Sigmoid colon (tissue), 4 donors: Measurements from ENCODE around the gene DCC.

Experiments
- CTCF ChIP-seq, 4 experiments: fragments of 450-650 bp in 3 of 4; fragments of 200-600 bp in 1 of 4; IDR thresholded peaks; one replicate each; pipeline ENCODE4 v1.5.1; 2016 to 2019; ENCODE audit warnings: antibody characterized with exemption in 4 of 4, mild to moderate bottlenecking in 3 of 4, moderate library complexity in 2 of 4
- EP300 ChIP-seq, 4 donors: sonication (generic); formaldehyde crosslinking; IDR thresholded peaks; one replicate each; pipeline ENCODE4 v1.6.1; 2017; ENCODE audit warnings: antibody characterized with exemption in 4 of 4
- POLR2A ChIP-seq, 2 donors: fragments of 450-650 bp; IDR thresholded peaks; one replicate each; pipeline ENCODE4 v1.6.1; 2016; ENCODE audit warnings: antibody characterized with exemption in 2 of 2, mild to moderate bottlenecking in 2 of 2, moderate library complexity in 2 of 2
- POLR2AphosphoS5 ChIP-seq, 4 donors: sonication (generic); formaldehyde crosslinking; IDR thresholded peaks; one replicate each; pipeline ENCODE4 v1.6.1; 2017; ENCODE audit warnings: antibody characterized with exemption in 4 of 4

- TF ChIP-seq POLR2AphosphoS5 (IDR thresholded peaks at IDR 0.05), result no peak
- no peak for TF ChIP-seq CTCF (IDR thresholded peaks at IDR 0.05)
- no peak for TF ChIP-seq EP300 (IDR thresholded peaks at IDR 0.05)
- no peak for TF ChIP-seq POLR2A (IDR thresholded peaks at IDR 0.05)
These were observed 83.1 kb downstream of the DCC start for GRCh38 chr18:52422985-52423601.
